T47D (cell line): Measurements from ENCODE around the gene PDE7B.

Experiments used
- DNase-seq, 2 experiments: peaks; one replicate each; pipeline versions ENCODE4 v3.0.0 to v3.0.0-alpha.2; 2011 to 2012; ENCODE audit warnings: low read depth in 1 of 2, low spot score in 1 of 2
- JUND ChIP-seq: IDR thresholded peaks from 2 replicates; pipeline ENCODE4 v1.6.1; 2012; ENCODE audit warnings: low read depth
- in situ Hi-C: cut with HindIII; loops from 2 replicates; pipeline ENCODE4 v1.10.0; 2016; ENCODE audit warnings: low sequenced_read_pairs, low pct_unique_long_range_greater_than_20kb

The PDE7B gene

GRCh38 chr6:135880066-135880972 lies 28.8 kb downstream of the PDE7B start:
- in situ Hi-C loops, result no loop called here
- peak in 1 of 2 experiments; percentile 24 for DNase-seq
- no peak for TF ChIP-seq JUND

- in situ Hi-C loops, result no loop called here
- DNase-seq, result no peak
- no peak for TF ChIP-seq JUND
These were observed 31.5 kb downstream of the PDE7B start for GRCh38 chr6:135883045-135883444.

GRCh38 chr6:135883536-135883935 lies 32.0 kb downstream of the PDE7B start:
- in situ Hi-C loops, result no loop called here

GRCh38 chr6:135884136-135884535 lies 32.6 kb downstream of the PDE7B start:
- no peak for DNase-seq
- in situ Hi-C loops, result no loop called here
- no peak for TF ChIP-seq JUND

More at GRCh38 chr6:135883536-135883935, 32.0 kb downstream of the PDE7B start:
- DNase-seq, result no peak
- TF ChIP-seq JUND, result no peak

- in situ Hi-C loops, result no loop called here
- no peak for DNase-seq
- no peak for TF ChIP-seq JUND
These were observed 35.6 kb downstream of the PDE7B start for GRCh38 chr6:135887069-135887468.

GRCh38 chr6:135888818-135889217 lies 37.3 kb downstream of the PDE7B start:
- in situ Hi-C loops, result no loop called here
- TF ChIP-seq JUND, result no peak
- no peak for DNase-seq

- TF ChIP-seq JUND, result no peak
- in situ Hi-C loops, result no loop called here
- DNase-seq, result no peak
These were observed 39.4 kb downstream of the PDE7B start for GRCh38 chr6:135890876-135891275.

GRCh38 chr6:135891710-135892109 lies 40.2 kb downstream of the PDE7B start:
- in situ Hi-C loops, result no loop called here
- no peak for DNase-seq
- no peak for TF ChIP-seq JUND

GRCh38 chr6:135895231-135895911 lies 43.9 kb downstream of the PDE7B start:
- TF ChIP-seq JUND, result no peak
- DNase-seq, result no peak
- in situ Hi-C loops, result no loop called here

GRCh38 chr6:135897087-135897486 lies 45.6 kb downstream of the PDE7B start:
- TF ChIP-seq JUND, result no peak
- in situ Hi-C loops, result no loop called here
- DNase-seq, result no peak

- TF ChIP-seq JUND, result no peak
- no peak for DNase-seq
- in situ Hi-C loops, result no loop called here
These were observed 50.4 kb downstream of the PDE7B start for GRCh38 chr6:135901774-135902524.

- no peak for DNase-seq
- in situ Hi-C loops, result no loop called here
- no peak for TF ChIP-seq JUND
These were observed 51.3 kb downstream of the PDE7B start for GRCh38 chr6:135902756-135903331.
